Measurements from ENCODE around the gene ASB6.
"Not testable (repeated sequence)": the region's sequence is repeated elsewhere in the genome, so short reads cannot be mapped to it uniquely, and the experiment has no call there.

ASB6 gene

DNA sequence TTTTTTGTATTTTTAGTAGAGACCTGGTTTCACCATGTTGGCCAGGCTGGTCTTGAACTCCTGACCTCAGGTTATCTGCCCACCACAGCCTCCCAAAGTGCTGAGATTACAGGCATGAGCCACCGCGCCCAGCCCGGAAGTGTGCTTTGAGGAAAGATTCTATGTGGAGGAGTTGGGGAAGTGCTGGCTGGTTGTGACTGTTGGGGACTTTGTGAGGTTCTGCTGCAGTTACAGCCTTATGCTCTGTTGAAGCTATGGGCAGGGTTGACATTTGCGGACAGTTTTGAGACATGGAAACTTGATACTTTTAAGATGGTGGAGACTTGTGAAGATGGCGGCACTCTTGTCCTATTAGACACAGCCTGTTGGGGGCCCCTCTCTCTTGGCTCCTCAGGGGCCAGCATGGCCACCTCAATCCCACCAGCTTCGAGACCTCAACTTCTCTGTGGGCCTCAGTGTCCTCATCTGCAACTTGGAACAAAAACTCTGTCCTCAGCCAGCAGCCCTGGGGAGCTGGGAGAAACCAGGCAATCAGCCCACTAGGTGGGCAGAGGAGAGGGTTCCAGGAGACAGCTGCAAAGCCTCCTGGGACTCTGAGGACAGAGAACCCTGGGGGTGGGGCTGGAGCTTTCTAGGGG, 45.9 kb downstream of the ASB6 start:
- H3K4me3 ChIP-seq (ENCODE audit: low read length): no peak overlapping the region
- no peak for DNase-seq (ENCODE audit: low read depth)
- TF ChIP-seq, protein P1, sequence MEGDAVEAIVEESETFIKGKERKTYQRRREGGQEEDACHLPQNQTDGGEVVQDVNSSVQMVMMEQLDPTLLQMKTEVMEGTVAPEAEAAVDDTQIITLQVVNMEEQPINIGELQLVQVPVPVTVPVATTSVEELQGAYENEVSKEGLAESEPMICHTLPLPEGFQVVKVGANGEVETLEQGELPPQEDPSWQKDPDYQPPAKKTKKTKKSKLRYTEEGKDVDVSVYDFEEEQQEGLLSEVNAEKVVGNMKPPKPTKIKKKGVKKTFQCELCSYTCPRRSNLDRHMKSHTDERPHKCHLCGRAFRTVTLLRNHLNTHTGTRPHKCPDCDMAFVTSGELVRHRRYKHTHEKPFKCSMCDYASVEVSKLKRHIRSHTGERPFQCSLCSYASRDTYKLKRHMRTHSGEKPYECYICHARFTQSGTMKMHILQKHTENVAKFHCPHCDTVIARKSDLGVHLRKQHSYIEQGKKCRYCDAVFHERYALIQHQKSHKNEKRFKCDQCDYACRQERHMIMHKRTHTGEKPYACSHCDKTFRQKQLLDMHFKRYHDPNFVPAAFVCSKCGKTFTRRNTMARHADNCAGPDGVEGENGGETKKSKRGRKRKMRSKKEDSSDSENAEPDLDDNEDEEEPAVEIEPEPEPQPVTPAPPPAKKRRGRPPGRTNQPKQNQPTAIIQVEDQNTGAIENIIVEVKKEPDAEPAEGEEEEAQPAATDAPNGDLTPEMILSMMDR (IDR thresholded peaks at IDR 0.05; ENCODE audit: insufficient read depth, low read depth, low read length, missing control alignments): no peak

DNA sequence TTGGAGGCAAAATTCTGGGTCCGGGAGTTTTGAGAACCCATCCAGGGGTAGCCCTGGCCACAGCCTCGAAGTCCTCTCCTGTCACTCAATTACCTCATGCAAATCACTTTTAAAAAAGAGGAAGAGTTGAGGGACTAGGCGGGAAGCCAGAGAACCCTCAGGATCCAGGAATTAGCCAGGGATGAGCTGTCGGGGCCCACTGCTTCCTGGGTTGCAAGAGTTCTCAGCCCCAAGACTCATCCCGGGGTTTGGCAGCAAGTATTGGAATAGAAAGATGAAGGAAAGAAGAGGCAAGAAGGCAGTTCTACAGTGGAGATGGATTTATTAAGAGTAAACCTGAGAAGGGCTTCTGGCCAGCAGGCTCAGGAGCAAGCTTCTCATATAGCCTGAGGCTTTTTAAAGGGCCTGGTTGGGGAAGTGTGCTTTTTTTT, 46.6 kb downstream of the ASB6 start:
- TF ChIP-seq, protein P1 (IDR thresholded peaks at IDR 0.05; ENCODE audit: insufficient read depth, low read depth, low read length, missing control alignments): no peak
- H3K4me3 ChIP-seq (ENCODE audit: low read length): no peak overlapping the region
- peak; percentile 34 for DNase-seq (ENCODE audit: low read depth)

DNA sequence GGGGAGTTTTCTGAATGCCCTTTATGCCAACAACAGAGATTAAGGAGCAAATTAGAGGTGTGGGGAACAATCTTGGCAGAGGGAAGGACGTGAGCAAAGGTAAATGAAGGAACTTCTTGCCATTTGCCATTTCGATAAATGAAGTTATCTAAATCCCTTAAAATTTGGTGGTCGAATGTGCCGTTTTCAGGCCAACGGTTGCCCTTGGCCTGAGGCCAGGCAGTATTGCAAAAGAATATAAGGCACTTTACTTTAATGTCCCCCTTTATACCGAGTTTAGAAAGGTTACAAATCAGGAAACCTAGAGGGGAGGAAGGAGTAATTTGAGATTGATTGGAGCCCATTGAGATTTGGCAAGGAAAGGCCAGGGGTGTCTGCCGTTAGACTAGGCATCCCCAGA, 47.3 kb downstream of the ASB6 start:
- no peak overlapping the region for H3K4me3 ChIP-seq (ENCODE audit: low read length)
- no peak for DNase-seq (ENCODE audit: low read depth)
- TF ChIP-seq, protein P1 (IDR thresholded peaks at IDR 0.05; ENCODE audit: insufficient read depth, low read depth, low read length, missing control alignments): no peak

DNA sequence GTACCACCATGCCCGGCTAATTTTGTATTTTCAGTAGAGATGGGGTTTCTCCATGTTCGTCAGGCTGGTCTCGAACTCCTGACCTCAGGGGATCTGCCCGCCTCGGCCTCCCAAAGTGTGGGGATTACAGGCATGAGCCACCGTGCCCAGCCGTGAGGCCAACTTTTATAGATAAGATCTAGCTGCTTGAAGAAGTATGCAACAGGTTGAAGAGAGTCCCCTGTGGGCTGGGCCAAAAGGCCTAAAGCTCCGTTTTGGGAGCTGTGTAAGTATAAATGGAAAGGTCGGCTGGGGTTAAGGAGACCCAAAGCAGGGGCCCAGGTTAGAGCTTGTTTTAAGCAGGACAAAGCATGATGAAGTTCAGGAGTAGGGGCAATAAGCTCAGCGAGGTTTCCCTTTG, 49.2 kb downstream of the ASB6 start:
- DNase-seq (ENCODE audit: low read depth); H3K4me3 ChIP-seq (ENCODE audit: low read length): not testable (repeated sequence)

DNA sequence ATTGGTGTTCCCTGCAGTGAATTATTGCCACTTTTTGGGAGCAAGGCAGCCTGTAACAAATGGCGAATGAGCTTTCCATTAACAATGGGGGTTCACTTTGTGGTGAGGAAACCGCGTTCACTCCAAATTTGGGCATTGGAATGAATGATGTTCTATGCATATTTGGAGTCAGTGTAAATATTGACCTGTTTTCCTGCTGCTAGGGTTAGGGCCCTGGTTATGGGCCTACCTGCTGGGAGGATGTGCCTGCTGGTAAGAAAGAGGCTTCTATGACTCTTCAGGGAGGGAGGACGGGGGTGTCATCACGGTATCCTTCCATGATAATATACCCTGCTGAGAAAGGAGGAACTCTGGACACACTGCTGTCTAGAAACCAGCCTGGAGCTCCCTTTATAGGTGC, 50.0 kb downstream of the ASB6 start:
- DNase-seq (ENCODE audit: low read depth): no peak
- H3K4me3 ChIP-seq (ENCODE audit: low read length): no peak overlapping the region
- TF ChIP-seq, protein P1 (IDR thresholded peaks at IDR 0.05; ENCODE audit: insufficient read depth, low read depth, low read length, missing control alignments): no peak

DNA sequence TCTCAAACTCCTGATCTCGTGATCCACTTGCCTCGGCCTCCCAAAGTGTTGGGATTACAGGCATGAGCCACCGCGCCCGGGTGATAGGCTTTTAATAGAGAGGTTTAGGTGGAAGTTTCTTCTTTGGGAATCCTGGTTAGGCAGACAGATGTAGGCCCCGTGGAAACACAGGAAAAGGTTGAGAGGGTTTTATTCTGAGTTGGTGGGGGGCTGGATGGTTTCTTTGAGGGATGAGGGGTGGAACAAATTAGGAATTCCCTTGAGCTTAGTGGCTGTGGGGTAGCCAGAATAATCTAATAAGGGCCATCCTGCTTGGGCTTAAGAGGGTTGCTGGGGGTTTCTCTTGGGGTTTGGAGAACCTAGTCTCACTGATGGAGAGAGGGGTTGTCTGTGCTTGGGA, 51.5 kb downstream of the ASB6 start:
- no peak for DNase-seq (ENCODE audit: low read depth)
- no peak overlapping the region for H3K4me3 ChIP-seq (ENCODE audit: low read length)
- TF ChIP-seq, protein P1 (IDR thresholded peaks at IDR 0.05; ENCODE audit: insufficient read depth, low read depth, low read length, missing control alignments): no peak

DNA sequence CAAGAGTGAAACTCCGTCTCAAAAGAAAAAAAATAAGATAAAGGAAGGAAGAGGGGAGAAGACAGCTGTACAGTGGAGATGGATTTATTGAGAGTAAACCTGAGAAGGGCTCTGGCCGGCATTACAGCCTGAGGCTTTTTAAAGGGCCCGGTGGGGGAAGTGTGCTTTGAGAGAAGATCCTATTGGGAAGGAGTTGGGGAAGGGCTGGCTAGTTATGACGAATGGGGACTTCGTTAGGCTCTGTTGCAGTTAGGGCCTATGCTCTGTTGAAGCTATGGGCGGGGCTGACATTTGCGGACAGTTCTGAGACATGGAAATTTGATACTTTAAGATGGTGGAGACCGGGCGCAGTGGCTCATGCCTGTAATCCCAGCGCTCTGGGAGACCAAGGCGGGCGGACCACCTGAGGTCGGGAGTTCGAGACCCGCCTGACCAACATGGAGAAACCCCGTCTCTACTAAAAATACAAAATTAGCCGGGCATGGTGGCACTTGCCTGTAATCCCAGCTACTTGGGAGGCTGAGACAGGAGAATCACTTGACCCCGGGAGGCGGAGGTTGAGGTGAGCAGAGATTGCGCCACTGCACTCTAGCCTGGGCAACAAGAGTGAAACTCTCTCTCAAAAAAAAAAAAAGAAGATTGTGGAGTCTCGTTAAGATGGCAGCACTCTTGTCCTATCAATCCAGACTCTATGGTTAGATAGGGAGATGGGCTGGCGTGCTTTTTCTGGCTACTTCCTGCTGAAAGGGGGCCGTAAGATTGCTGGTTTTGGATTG, 54.3 kb downstream of the ASB6 start:
- H3K4me3 ChIP-seq (ENCODE audit: low read length): no peak overlapping the region
- TF ChIP-seq, protein P1 (IDR thresholded peaks at IDR 0.05; ENCODE audit: insufficient read depth, low read depth, low read length, missing control alignments): no peak
- no peak for DNase-seq (ENCODE audit: low read depth)

Data from epithelial cell of esophagus (primary cell).